GM21515 (cell line): ENCODE measurements around the gene EIF2S3.
"Not testable (repeated sequence)": the region's sequence is repeated elsewhere in the genome, so short reads cannot be mapped to it uniquely, and the experiment has no call there.

Source experiments
- ATAC-seq: cut with Tn5 transposase; IDR thresholded peaks from one replicate; pipeline ENCODE4 v1.9.1; 2021; ENCODE audit not compliant: unreplicated experiment

Gene EIF2S3

GRCh38 chrX:24049643-24050042, 5.1 kb upstream of the EIF2S3 start:
- ATAC-seq, result not testable (repeated sequence)

DNA sequence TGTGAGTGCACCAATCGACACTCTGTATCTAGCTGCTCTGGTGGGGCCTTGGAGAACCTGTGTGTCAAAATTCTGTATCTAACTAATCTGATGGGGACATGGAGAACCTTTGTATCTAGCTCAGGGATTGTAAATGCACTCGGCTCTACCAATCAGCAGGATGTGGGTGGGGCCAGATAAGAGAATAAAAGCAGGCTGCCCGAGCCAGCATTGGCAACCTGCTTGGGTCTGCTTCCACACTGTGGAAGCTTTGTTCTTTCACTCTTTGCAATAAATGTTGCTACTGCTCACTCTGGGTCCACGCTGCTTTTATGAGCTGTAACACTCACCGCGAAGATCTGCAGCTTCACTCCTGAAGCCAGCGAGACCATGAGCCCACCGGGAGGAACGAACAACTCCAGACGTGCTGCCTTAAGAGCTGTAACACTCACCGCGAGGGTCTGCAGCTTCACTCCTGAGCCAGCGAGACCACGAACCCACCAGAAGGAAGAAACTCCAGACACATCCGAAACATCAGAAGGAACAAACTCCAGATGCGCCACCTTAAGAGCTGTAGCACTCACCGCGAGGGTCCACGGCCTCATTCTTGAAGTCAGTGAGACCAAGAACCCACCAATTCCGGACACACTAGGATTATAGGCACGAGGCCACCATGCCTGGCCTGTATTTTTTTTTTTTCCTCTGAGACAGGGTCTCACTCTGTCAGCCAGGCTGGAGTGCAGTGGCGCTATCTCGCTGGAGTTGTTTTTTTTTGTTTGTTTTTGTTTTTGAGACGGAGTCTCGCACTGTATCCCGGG, 4.0 kb upstream of the EIF2S3 start:
- not testable (repeated sequence) for ATAC-seq

DNA sequence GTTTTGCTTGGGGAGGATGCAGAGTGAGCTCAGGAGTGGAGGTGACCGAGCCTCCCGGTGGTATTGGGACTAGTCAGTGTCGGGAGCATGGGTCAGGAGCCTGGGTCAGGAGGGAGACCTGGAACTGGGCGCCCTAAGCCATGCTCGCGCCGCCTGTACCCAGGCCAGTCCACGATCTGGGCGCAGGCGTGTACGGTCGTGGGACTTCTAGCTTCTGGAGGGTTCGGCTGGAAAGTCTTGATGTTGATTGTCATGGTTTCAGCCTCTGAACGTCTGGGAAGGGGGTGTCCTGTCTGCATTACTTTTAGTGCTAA, 244 bp downstream of the EIF2S3 start:
- peak; percentile 15 for ATAC-seq

DNA sequence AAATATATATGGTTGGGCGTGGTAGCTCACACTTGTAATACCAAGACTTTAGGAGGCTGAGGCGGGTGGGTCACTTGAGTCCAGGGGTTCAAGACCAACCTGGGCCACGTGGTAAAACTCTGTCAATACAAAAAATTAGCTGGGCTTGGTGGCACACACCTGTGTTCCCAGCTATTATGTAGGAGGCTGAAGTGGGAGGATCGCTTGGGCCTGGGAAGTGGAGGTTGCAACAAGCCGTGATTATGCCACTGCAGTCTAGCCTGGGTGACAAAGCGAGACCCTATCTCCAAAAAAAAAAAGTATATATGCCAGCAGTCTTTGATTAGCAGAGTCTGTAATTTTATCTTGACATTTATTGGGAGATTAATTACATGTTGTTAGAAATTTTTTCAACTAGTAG, 8.7 kb downstream of the EIF2S3 start:
- ATAC-seq, result no peak

GRCh38 chrX:24069877-24070276, 15.1 kb downstream of the EIF2S3 start:
- ATAC-seq, result no peak

GRCh38 chrX:24079411-24079810, 24.7 kb downstream of the EIF2S3 start:
- ATAC-seq, result no peak

DNA sequence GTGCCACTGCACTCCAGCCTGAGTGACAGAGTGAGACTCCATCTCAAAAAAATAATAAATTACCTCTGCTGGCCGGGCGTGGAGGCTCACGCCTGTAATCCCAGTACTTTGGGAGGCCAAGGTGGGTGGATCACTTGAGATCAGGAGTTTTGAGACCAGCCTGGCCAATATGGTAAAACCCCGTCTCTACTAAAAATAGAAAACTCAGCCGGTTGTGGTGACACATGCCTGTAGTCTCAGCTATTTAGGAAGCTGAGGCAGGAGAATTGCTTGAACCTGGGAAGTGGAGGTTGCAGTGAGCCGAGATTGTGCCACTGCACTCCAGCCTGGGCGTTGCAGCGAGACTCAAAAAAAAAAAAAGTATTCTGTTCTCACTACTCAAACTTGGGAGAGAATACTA, 25.5 kb downstream of the EIF2S3 start:
- not testable (repeated sequence) for ATAC-seq

- ATAC-seq, result no peak
These were observed 25.9 kb downstream of the EIF2S3 start for GRCh38 chrX:24080704-24081103.

- no peak for ATAC-seq
These were observed 27.0 kb downstream of the EIF2S3 start for GRCh38 chrX:24081661-24082154.

DNA sequence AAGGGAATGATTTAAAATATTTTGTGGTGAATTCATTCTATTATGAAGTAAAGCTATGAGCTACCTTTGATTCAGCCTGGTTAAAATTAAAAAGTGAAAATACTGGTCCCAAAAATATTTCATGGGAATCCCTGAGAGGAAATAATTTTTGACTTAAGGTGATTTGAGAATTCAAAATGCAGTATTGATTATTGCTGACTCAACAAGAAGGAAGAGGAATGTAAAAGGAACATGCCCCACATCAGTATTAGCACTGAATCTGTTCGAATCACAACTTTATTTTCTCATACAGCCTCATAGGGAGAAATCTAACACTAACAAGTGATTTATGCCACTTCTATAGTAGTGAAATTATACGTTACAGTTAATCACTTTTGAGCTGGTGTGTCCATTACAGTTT, 27.7 kb downstream of the EIF2S3 start:
- ATAC-seq, result no peak

DNA sequence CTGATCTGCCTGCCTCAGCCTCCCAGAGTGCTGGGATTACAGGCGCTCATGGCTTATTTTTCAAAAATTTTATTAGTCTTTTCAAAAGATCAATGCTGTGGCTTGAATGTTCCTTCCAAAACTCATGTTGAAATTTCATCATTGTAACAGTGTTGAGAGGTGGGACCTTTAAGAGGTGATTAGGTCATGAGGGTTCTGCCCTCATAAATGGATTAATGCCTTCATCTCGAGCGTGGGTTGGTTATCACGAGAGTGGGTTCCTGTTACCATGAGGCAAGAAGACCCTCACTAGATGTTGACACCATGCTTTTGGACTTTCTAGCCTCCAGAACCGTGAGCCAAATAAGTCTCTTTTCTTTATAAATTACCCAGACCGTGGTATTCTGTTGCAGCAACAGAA, 30.3 kb downstream of the EIF2S3 start:
- ATAC-seq, result no peak

- no peak for ATAC-seq
These were observed 35.8 kb downstream of the EIF2S3 start for GRCh38 chrX:24090300-24091200.

GRCh38 chrX:24093746-24094145, 39.0 kb downstream of the EIF2S3 start:
- no peak for ATAC-seq

GRCh38 chrX:24097741-24098260, 43.0 kb downstream of the EIF2S3 start:
- ATAC-seq, result no peak

- ATAC-seq, result no peak
These were observed 44.2 kb downstream of the EIF2S3 start for GRCh38 chrX:24098932-24099331.

- no peak for ATAC-seq
These were observed 44.6 kb downstream of the EIF2S3 start for GRCh38 chrX:24099394-24099793.

DNA sequence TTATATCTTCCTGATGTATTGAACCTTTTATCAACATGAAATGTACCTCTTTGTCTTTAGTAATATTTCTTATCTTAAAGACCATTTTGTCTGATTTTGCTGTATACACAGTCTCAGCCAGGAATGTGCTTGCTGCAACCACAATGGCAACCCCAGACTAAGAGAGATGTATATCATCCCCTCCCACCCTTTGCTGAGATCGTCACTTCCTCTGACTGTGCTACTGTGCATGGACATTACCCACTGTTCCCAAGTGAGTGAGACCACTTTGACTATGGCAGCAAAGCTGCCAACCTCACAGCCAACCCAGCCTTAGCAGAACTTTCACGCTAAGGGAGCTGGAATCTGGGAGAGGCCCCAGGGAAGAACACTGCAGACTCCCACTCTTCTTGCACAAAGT, 46.0 kb downstream of the EIF2S3 start:
- ATAC-seq, result no peak

DNA sequence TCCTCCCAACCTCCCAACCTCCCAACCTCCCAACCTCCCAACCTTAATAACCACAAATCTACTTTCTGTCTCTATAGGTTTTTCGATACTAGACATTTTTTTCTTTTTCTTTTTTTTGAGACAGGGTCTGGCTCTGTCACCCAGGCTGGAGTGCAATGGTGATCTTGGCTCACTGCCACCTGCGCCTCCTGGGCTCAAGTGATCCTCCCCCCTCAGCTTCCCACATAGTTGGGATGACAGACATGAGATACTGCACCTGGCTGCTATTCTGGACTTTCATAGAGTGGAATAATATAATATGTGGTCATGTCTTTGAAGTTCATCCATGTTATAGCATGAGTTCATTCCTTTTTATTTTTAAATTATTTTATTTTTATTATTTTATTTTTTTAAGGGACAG, 55.3 kb downstream of the EIF2S3 start:
- no peak for ATAC-seq

DNA sequence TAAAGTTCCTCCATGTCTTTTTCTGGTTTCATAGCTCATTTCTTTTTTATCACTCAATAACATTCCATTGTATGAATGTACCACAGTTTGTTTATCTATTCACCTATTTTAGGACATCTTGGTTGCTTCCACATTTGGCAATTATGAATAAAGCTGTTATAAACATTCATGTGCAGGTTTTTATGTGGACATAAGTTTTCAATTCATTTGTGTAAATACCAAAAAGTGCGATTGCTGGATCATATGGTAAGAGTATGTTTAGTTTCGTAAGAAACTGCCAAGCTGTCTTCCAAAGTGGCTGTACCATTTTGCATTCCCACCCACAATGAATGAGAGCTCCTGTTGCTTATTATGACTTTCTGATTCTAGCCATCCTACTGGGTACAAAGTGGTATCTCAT, 58.4 kb downstream of the EIF2S3 start:
- ATAC-seq, result no peak

DNA sequence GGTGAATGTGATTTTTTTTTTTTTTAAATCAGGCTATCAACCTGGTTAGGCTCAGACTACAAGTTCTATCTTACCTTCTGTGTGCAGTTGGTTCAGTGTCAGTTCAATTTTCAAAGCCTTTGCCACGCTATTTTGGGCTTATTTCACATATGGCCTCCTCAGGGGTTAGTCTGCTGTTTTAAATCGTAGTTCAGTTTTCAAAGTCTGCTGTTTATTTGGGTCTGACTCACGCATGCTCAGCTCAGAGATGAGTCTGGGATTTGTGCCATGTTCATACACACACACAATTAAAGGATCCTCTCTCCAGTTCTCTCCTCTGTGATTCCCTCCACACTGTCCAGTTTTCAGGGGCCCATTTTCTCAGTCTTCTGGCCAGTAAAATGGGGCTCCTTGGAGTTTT, 62.5 kb downstream of the EIF2S3 start:
- no peak for ATAC-seq

DNA sequence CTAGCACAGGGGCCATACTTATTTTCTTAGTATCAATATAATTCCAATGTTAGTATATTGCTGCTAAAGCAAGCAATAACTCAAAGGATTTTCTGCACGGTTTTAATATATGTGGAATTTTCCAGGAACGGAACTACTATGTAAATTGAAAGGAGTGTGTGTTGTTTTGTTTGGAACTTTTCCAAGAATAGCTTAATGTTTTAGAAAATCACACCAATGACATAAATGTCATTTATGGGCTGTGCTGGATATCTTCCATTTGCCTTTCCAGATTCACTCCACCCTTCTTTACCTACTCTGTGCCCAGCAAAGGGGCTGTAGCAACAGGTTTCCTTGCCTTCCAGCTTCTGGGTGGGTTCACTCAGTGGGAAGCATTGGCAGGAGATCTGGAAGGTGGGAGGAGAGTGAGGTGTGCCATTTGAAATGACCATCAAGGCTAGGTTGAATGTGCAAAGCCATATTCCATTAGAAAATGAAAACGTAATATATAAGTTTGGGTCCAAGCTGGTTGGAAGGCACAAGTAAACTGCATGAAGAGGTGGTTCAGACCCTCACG, 69.6 kb downstream of the EIF2S3 start:
- no peak for ATAC-seq
